IPS-18c (cell line): ENCODE data around the gene GOLGA6A.
"Not testable (repeated sequence)": the region's sequence is repeated elsewhere in the genome, so short reads cannot be mapped to it uniquely, and the experiment has no call there.

Source experiments
- H3K4me3 ChIP-seq: 2 replicates; pipeline ENCODE4 v1.7.0; 2013; ENCODE audit warnings: low read depth, mild to moderate bottlenecking, low read length, moderate library complexity; ENCODE audit not compliant: insufficient read depth
- H3K9me3 ChIP-seq: one replicate; pipeline ENCODE4 v1.6.1; 2013; ENCODE audit warnings: mild to moderate bottlenecking, low read length, moderate library complexity; ENCODE audit not compliant: control insufficient read depth, insufficient read depth

GOLGA6A gene

DNA sequence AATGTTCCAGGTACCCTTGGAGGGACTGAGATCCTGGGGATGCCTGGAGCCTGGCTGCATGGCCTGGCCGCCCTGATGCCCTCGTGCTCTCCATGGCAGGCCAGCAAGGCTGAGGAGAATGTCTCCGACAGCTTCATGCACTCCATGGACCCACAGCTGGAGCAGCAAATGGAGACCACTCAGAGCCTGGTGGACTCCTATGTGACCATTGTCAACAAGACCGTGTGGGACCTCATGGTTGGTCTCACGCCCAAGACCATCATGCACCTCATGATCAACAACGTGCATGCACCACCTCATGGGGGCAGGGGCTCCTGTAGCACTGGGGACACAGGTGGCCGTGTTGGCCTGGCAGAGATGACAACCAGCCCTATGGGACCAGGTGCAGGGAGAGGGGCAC lies 19.7 kb downstream of the GOLGA6A start:
- no peaks in the 10 kb centered on the region for H3K9me3 ChIP-seq
- no peak overlapping the region for H3K4me3 ChIP-seq

- H3K4me3 ChIP-seq: no peak overlapping the region
Measured at GRCh38 chr15:74062236-74062635, 20.1 kb downstream of the GOLGA6A start.

DNA sequence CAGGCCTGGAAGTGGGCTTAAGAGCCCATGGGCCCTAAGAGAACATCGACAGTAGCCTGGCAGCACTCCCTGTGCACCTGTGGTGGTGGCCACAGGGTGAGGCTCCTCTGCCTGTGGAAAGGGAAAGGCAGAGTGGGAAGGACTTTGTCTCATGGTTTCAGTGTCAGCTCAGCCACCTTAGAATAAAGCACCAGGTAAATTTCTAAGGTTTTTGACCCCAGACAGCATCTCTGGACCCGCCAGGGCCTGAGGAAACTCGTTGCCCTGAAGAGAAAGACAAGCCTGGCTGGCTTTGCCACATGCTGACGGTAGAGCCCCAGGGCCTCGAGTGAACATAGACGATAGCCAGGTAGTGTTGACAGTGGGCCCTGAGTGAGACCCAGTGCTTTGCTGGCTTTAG lies 22.1 kb downstream of the GOLGA6A start:
- Histone ChIP-seq H3K9me3 (no peaks in the 10 kb centered on the region), H3K4me3 (no peak overlapping the region)

More at GRCh38 chr15:74062236-74062635, 20.1 kb downstream of the GOLGA6A start:
- no peaks in the 10 kb centered on the region for H3K9me3 ChIP-seq

- not testable (repeated sequence) for H3K9me3 ChIP-seq, H3K4me3 ChIP-seq
Measured at GRCh38 chr15:74059050-74059833, 23.1 kb downstream of the GOLGA6A start.

GRCh38 chr15:74056330-74056729 lies 26.0 kb downstream of the GOLGA6A start:
- not testable (repeated sequence) for H3K9me3 ChIP-seq, H3K4me3 ChIP-seq

DNA sequence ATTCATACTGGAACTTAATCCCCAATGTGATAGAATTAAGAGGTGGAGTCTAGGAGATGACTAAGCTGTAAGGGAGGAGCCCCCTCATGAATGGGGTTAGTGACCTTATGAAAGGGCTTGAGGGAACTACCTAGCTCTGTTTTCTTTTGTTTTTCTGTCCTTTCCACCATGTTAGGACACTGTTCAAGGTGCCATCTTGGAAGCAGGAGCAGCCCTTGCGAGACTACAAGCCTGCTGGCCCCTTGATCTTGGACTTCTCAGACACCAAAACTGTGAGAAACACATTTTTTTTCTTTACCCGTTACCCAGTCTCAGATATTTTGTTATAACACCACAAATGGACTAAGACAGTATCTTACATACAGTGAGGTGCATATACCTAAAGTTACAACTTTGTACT lies 26.5 kb downstream of the GOLGA6A start:
- H3K9me3 ChIP-seq: no peaks in the 10 kb centered on the region
- no peak overlapping the region for H3K4me3 ChIP-seq

DNA sequence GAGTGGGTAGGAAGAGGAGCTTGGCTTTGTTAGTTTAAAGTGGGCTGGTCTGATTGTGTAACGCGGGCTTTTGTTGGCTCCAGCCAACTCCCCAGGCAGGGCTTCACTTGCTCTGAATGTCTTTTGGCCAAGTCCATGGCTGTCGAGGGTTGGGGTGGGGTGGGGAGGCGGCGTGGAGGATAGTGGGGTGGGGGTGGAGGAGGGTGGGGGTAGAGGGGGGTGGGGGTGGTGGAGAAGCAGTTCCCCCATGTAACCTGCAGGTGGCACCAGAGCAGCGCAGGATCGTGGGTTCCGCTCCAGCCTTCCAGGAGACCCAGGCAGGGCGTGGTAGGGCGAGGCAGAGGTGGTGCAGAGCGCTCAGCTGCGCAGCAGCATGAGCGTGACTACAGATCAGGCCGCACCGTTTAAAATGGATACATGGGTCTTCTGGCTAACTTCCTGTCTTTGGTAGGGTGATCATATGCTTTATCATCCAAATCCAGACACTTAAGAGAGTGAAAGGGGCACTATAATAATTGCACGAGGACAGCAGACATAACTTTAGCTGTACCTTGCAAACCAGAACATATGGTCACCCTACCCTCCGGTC lies 28.3 kb downstream of the GOLGA6A start:
- Histone ChIP-seq H3K4me3 (no peak overlapping the region), H3K9me3 (no peaks in the 10 kb centered on the region)

GRCh38 chr15:74053517-74053916 lies 28.8 kb downstream of the GOLGA6A start:
- Histone ChIP-seq H3K9me3 (no peaks in the 10 kb centered on the region), H3K4me3 (no peak overlapping the region)

DNA sequence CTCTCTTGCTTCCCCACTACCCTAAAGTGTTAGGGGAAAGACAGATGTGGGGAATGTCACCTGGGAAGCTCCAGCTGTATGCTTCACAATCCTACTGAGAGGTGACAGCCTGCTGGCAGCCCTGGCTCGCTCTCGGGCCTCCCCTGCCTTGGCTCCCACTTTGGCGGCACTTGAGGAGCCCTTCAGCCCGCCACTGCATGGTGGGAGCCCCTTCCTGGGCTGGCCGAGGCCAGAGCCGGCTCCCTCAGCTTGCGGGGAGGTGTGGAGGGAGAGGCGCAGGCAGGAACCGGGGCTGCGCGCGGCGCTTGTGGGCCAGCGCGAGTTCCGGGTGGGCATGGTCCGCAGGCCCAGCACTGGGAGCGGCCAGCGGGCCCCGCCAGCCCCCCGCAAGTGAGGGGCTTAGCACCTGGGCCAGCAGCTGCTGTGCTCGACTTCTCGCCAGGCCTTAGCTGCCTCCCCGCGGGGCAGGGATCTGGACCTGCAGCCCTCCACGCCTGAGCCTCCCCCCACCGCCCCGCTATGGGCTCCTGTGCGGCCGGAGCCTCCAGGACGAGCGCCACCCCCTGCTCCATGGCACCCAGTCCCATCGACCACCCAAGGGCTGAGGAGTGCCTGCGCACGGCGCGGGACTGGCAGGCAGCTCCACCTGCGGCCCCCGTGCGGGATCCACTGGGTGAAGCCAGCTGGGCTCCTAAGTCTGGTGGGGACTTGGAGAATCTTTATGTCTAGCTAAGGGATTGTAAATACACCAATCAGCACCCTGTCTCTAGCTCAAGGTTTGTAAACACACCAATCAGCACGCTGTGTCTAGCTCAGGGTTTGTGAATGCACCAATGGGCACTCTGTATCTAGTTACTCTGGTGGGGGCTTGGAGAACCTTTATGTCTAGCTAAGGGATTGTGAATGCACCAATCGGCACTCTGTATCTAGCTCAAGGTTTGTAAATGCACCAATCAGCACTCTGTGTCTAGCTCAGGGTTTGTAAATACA lies 29.8 kb downstream of the GOLGA6A start:
- not testable (repeated sequence) for H3K9me3 ChIP-seq, H3K4me3 ChIP-seq

DNA sequence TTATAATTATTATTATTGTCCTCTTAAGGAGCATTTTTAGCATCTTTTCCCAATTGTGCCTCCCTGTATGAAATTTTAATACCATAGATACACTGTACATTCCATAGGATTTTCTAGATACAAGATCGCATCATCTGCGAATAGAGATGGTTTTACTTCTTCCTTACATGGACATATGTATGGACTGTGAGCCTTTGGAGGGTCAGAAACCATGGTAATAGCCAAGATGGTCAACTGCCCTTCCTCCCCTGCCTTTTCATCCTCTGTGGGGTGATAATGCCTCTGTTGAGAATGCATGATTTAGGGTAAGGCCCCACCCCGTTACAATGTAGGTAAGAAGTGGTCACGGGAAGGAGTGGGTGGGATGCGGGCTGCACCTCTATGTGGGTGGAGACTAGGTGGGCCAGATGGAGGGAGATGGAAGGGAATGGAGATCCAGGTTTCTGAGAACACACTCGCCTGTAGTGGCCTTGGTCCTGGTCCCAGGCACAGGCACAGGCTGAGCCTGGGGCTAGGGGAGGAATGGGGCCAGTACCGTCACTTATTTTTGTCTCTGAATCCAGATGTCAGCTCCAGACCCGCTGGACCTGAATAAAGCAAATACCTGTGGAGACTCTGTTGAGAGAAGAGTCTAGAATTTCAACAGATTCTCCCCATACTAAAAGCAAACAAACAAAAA lies 31.7 kb downstream of the GOLGA6A start:
- Histone ChIP-seq H3K4me3 (no peak overlapping the region), H3K9me3 (no peaks in the 10 kb centered on the region)

DNA sequence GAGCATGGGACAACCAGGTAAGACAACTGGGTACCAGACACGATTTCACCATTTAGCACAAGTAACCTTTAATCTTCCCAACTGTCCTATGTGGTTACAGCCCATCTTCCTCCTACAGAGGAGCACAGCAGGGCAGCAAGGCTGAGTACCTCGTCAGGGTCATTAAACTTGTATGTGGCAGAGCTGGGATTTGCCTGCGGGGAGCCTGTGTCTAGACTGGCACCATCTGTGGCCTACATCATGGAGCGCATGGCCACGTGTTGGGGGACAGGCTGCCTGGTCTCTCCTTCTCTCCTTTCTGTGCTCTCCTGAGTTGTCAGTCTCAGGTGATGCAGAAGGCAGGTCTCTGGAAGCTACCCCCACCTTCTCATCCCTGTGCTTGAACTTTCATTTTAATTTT lies 32.2 kb downstream of the GOLGA6A start:
- no peak overlapping the region for H3K4me3 ChIP-seq
- H3K9me3 ChIP-seq: no peaks in the 10 kb centered on the region

DNA sequence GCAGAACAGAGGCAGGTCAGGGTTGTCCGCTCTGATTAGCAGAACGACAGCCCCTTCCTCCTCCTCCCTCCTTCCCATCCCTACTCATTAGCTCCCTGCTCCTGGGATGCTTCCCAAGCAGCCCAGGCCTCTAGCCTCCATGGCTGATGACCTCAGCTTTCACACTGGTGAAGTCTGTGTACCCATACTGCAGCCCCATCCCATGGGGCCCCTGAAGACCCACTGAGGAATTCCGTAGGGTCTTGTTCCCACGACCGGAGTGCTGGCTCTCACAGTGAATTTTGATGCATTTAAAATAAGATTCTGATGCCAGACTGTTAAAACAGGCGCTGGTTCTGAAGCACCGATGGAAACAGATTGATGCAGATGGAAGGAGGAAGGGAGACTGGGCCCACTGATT lies 36.1 kb downstream of the GOLGA6A start:
- H3K4me3 ChIP-seq: no peak overlapping the region

GRCh38 chr15:74045636-74046274 lies 36.6 kb downstream of the GOLGA6A start:
- no peak overlapping the region for H3K4me3 ChIP-seq
- H3K9me3 ChIP-seq: no peaks in the 10 kb centered on the region

More for the DNA sequence above, 36.1 kb downstream of the GOLGA6A start:
- H3K9me3 ChIP-seq: no peaks in the 10 kb centered on the region

DNA sequence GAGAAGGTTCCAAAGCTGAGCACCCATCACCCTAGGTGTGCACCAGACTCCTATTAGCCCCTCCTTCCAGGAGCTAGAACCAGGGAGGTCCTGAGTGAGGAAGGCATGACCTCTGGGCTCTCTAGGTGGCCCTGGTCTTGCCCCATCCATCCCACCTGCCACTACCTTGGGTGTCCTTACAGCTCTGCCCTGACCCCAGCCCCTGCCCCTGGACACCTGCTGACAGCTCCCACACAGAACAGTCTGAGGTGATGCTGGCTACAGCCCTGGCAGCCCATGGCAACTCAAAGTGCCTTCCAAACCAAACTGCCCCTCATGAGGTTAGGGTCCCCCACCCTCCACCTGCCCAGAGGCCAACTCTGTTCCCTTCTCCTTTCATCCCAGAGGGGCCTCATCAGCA lies 37.2 kb downstream of the GOLGA6A start:
- Histone ChIP-seq H3K9me3 (no peaks in the 10 kb centered on the region), H3K4me3 (no peak overlapping the region)

DNA sequence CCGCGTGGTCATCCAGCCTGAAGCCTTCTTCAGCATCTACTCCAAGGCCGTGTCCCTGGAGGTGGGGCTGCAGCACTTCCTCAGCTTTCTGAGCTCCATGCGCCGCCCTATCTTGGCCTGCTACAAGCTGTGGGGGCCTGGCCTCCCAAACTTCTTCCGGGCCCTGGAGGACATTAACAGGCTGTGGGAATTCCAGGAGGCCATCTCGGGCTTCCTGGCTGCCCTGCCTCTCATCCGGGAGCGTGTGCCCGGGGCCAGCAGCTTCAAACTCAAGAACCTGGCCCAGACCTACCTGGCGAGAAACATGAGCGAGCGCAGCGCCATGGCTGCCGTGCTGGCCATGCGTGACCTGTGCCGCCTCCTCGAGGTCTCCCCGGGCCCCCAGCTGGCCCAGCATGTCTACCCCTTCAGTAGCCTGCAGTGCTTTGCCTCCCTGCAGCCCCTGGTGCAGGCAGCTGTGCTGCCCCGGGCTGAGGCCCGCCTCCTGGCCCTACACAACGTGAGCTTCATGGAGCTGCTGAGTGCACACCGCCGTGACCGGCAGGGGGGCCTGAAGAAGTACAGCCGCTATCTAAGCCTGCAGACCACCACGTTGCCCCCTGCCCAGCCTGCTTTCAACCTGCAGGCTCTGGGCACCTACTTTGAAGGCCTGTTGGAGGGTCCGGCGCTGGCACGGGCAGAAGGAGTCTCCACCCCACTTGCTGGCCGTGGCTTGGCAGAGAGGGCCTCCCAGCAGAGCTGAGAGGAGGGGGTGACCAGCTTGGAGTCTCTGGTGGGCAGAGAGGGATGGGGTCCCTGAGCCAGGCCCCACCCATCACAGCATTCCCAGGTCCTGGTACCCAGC lies 37.9 kb downstream of the GOLGA6A start:
- Histone ChIP-seq H3K4me3 (no peak overlapping the region), H3K9me3 (no peaks in the 10 kb centered on the region)
